ENCODE measurements around the gene CRYBG2.

Gene CRYBG2

DNA sequence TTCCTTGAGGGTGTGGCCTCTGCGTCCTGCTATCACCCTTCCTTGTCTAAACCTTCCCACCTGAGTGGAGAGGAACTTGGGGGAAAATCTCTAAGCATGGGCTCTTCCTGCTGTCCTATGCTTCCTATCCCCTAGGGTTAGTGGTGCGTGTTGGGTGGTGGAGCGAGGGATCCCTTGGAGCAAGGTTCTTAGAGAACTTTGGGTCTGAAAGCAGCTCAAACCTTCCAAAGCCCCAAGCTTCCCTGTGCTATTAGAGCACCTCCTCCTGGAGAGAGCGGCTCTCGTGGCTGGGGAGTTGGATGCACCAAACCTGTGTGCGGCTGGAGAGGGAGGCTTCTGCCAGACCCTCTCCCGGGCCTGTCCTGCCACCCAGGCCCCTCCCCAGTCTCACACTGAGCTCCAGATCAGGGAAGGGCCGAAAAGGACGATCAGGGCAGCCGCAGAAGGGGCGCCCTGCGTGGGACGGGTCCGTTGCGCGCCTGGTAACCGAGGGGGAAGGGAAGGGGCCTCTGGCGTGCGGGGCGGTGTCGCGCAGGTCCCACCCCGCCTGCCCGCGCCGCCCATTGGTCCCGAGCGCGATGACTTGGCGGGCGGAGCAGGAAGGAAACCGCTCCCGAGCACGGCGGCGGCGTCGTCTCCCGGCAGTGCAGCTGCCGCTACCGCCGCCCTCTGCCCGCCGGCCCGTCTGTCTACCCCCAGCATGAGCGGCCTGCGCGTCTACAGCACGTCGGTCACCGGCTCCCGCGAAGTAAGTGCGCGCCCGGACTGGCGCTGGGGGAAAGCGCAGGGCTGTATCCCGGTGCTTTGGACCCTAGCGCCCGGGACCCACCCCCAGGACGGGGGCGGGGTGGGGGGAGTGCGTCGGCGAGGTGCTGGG, 74.2 kb downstream of the CRYBG2 start, which contains the start of gene SH3BGRL3:
SH3BGRL3 (plus strand) TSS at position 631 of the 877 bp plus-strand sequence; CDS start at position 701, 70 bp downstream.
- peak; percentile 92 for DNase-seq (ENCODE audit: low spot score)

GRCh38 chr1:26278724-26279455, 75.0 kb downstream of the CRYBG2 start:
- peak; percentile 57 for DNase-seq (ENCODE audit: low spot score)

DNA sequence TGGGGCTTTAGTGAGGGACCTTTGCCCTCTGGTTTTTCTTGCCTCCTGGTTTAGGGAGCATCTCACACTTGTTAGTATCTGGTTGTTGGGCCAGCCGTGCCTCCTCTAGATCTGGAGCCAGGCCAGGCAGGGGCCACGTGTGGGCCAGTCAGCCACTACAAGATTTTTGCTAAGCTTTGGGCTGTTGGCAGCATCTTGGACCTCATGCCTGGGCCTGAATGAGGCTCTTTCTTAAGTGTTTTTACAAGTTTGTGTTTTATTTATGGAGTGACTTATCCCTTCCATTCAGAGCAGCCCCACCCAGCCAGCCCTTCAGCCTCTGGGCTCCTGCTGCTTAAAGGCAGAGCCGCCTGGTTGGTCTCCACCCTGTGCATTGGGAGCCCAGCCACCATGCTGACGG, 75.6 kb downstream of the CRYBG2 start:
- DNase-seq (ENCODE audit: low spot score): peak; percentile 74

DNA sequence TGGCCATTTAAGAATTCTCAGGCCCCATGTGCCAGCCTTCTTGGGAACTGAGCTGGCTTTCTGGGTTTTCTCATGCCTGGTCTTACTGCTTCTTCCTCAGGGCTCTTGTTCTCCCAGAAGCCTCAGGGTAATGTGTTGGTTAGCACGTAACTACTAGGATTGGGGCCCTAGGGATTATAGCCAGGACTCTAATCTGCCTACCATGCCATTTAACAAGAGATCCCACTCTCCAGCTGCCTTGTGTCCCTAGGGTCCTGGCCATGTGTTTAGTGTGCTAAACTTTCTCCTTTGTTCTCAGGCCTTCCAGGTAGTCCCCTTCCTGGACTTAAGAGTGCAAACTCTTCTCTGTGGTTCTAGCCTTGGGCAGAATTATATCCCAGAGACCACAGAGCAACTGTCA, 76.2 kb downstream of the CRYBG2 start:
- no peak for DNase-seq (ENCODE audit: low spot score)

- no peak for DNase-seq (ENCODE audit: low spot score)
Observed at GRCh38 chr1:26277261-26277661, 76.7 kb downstream of the CRYBG2 start.

DNA sequence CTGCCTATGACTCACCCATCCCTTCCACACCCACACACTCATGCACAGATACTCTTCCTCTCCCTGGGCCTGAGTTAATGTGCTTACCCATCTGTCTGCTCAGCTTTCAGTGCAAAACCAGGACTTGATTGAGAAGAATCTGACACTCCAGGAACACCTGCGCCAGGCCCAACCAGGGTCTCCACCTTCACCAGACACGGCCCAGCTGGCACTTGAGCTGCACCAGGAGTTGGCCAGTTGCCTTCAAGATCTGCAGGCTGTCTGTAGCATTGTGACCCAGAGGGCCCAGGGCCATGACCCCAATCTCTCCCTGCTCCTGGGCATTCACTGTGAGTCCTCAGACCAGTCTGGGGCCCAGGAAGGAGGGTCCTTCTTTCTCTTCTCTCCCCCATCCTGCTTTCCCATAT, 77.5 kb downstream of the CRYBG2 start:
- no peak for DNase-seq (ENCODE audit: low spot score)

DNA sequence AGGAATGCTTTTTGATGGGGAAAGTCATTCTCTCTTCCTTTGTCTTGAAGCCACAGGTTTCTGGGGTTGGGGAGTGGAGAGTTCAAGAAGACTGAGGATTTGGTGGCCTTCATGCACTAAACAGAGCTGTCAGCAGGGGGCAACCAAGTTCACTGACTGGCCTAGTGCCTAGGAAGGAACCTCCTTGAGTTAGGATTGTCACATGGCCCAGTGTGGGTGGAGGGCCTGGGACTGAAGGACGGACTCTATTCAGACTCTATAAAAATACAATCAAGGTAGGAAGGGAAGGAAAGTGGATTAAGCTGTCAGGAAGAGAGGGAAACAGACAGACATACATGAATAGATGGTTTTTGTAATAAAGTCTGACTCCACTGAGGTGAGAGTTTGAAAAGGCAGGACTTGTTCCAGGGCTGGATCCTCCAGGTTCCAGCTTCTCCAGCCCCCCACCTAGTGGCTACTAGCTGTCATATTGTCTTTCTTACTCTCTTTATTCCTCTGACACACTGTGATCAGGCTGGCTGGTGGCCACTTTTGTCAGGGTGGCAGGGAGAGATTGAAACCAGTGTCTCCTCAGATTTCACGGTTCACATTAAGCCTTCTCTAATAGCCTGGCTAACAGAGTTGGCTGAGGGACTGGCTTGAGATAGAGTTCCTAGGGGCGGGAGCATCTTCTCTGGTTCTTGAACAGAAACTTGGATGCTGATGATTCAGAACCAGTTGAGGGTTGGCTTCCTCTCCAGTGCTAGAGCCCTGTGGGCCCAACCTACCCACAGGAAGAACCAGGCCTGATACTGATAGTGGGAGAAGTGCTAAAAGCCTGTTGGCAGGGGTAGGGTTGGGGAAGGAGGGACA, 78.1 kb downstream of the CRYBG2 start:
- peak; percentile 83 for DNase-seq (ENCODE audit: low spot score)

DNA sequence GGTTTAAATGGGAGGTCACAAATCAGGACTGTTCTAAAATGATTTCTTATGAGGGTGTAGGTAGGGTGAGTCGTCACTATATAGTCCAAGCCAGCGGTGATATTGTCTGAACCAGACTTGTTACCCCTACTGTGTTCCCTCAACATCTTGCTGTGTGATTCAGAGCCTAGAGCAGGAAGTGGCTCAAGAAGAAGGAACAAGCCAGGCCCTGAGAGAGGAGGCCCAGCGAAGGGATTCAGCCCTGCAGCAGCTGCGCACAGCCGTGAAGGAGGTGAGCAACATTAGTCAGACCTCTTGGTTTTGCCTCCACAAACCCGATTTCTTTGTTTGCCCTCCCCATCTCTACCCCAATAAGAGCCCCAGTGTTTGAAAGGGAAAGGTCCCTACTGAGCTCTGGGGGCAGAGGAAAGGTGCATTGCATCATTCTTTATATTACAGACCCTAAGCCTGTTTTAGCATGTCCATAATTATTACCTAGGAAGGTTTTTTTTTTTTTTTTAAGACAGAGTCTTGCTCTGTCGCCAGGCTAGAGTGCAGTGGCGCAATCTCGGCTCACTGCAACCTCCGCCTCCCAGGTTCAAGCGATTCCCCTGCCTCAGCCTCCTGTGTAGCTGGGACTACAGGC, 79.0 kb downstream of the CRYBG2 start:
- DNase-seq (ENCODE audit: low spot score): no peak

Data from AG08396 (cell line).